Cardiac muscle cell (in vitro differentiated cells and primary cell): ENCODE results near the gene ITFG1. TPM values are rescaled to one million over a fixed set of nuclear protein-coding genes. Genes with fewer than 3 reads are reported as not detected.
A peak's percentile ranks its signal among the peaks of the same experiment; 100 is the strongest.
"Not testable (repeated sequence)": the region's sequence is repeated elsewhere in the genome, so short reads cannot be mapped to it uniquely, and the experiment has no call there.

Source experiments
- DNase-seq, 2 donors: peaks; one replicate each; pipeline versions ENCODE4 v3.0.0 to v3.0.0-alpha.2; 2010 to 2017; ENCODE audit warnings: low read depth in 1 of 2, low spot score in 1 of 2
- H3K27ac ChIP-seq: fragments of 200-600 bp; sonication (generic); 2 replicates; pipeline ENCODE4 v1.5.1; 2016
- H3K27me3 ChIP-seq: fragments of 200-600 bp; sonication (generic); 2 replicates; pipeline ENCODE4 v1.6.0; 2016; ENCODE audit warnings: control low read depth
- H3K36me3 ChIP-seq: fragments of 200-600 bp; sonication (generic); 2 replicates; pipeline ENCODE4 v1.5.1; 2016; ENCODE audit warnings: control low read depth
- H3K4me1 ChIP-seq: fragments of 200-600 bp; sonication (generic); 2 replicates; pipeline ENCODE4 v1.8.1; 2017; ENCODE audit warnings: low read depth, mild to moderate bottlenecking, mixed run types
- H3K4me3 ChIP-seq: fragments of 200-600 bp; sonication (generic); 2 replicates; pipeline ENCODE4 v1.5.1; 2016; ENCODE audit warnings: mild to moderate bottlenecking
- H3K9me3 ChIP-seq: fragments of 200-600 bp; sonication (generic); 2 replicates; pipeline ENCODE4 v1.5.1; 2017; ENCODE audit warnings: low read depth, mild to moderate bottlenecking, control low read depth
- polyA plus RNA-seq: library from polyadenylated mRNA; unstranded; fragments of >200 nt; fragmentation: Nextera tagmentation; extraction: Ambion mirVana; gene quantifications from 2 replicates; pipeline ENCODE4 v1.2.1, GENCODE V29; 2016
- total RNA-seq: library from RNA; depleted of rRNA; stranded (reverse); fragments of >200 nt; gene quantifications from 2 replicates; pipeline ENCODE4 v1.2.3, GENCODE V29; 2016
- TF ChIP-seq, protein P1 (sequence below): IDR thresholded peaks from 2 replicates; pipeline ENCODE4 v1.5.1; 2012; ENCODE audit warnings: low read depth, mild to moderate bottlenecking, low read length

The ITFG1 gene
- total and polyA plus RNA-seq, 2 experiments from 2014 or later, result 44.5 to 118 TPM

DNA sequence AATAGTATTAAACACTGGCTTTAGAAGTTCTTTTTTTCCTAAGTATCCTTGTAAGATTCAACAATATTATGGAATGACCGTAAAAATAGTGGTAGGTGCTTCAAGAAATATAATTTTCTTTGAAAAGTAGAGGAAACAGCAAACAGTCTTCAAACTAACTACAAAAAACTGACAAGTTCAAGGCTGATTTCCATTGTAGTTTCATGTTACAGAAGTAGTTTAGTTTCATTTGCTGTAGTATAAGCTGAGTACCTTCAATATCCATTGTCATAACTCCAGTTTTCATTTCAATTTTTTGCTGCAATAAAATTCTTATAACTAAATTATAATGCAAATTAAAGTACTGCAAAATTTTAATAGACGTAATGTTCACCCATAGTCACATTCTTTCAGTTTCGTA lies 19.5 kb upstream of the ITFG1 start:
- TF ChIP-seq, protein P1, sequence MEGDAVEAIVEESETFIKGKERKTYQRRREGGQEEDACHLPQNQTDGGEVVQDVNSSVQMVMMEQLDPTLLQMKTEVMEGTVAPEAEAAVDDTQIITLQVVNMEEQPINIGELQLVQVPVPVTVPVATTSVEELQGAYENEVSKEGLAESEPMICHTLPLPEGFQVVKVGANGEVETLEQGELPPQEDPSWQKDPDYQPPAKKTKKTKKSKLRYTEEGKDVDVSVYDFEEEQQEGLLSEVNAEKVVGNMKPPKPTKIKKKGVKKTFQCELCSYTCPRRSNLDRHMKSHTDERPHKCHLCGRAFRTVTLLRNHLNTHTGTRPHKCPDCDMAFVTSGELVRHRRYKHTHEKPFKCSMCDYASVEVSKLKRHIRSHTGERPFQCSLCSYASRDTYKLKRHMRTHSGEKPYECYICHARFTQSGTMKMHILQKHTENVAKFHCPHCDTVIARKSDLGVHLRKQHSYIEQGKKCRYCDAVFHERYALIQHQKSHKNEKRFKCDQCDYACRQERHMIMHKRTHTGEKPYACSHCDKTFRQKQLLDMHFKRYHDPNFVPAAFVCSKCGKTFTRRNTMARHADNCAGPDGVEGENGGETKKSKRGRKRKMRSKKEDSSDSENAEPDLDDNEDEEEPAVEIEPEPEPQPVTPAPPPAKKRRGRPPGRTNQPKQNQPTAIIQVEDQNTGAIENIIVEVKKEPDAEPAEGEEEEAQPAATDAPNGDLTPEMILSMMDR, result no peak
- no peaks in the 10 kb centered on the region for H3K27me3 ChIP-seq
- no peak for DNase-seq

GRCh38 chr16:47477679-47478078 lies 16.8 kb upstream of the ITFG1 start:
- Histone ChIP-seq H3K27me3 (no peaks in the 10 kb centered on the region), H3K36me3 (no peaks in the 10 kb centered on the region), H3K4me1 (peaks cover 31% of the 10 kb centered on the region), H3K27ac (no peak overlapping the region), H3K4me3 (no peak overlapping the region), H3K9me3 (no peaks in the 10 kb centered on the region)
- peak in 1 of 2 donors; percentile 7 for DNase-seq
- TF ChIP-seq, protein P1, result no peak

More for the DNA sequence above, 19.5 kb upstream of the ITFG1 start:
- H3K27ac ChIP-seq, result no peak overlapping the region
- no peak overlapping the region for H3K4me3 ChIP-seq
- H3K36me3 ChIP-seq, result no peaks in the 10 kb centered on the region
- peaks cover 27% of the 10 kb centered on the region for H3K4me1 ChIP-seq
- H3K9me3 ChIP-seq, result no peaks in the 10 kb centered on the region

GRCh38 chr16:47476654-47477345 lies 15.9 kb upstream of the ITFG1 start:
- DNase-seq, result no peak
- Histone ChIP-seq H3K9me3 (no peaks in the 10 kb centered on the region), H3K36me3 (no peaks in the 10 kb centered on the region), H3K4me3 (no peak overlapping the region), H3K27ac (no peak overlapping the region), H3K27me3 (no peaks in the 10 kb centered on the region), H3K4me1 (peaks cover 31% of the 10 kb centered on the region)
- TF ChIP-seq, protein P1, result no peak

- Histone ChIP-seq H3K27me3 (no peaks in the 10 kb centered on the region), H3K4me3 (no peak overlapping the region), H3K9me3 (no peaks in the 10 kb centered on the region), H3K4me1 (peaks cover 39% of the 10 kb centered on the region), H3K36me3 (no peaks in the 10 kb centered on the region), H3K27ac (peak overlapping the region; percentile 18)
- TF ChIP-seq, protein P1, result no peak
- DNase-seq, result no peak
Measured at GRCh38 chr16:47475786-47476185, 14.9 kb upstream of the ITFG1 start.

DNA sequence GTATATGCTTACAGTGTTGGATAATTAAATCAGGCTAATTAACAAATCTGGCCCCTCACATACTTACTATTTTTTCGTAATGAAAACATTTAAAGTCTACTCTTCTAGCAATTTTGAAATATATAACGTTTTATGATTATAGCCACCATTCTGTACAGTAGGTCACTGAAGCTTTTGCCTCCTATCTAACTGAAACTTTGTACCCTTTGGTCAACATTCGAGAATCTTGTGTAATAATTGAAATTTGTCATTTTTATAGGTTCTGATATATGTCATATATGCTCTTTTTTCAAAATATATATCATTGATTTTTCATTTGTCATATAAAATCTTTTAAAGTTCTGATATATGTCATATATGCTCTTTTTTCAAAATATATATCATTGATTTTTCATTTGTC lies 12.9 kb upstream of the ITFG1 start:
- H3K27me3 ChIP-seq, result no peaks in the 10 kb centered on the region
- TF ChIP-seq, protein P1, result no peak
- no peak for DNase-seq
- no peaks in the 10 kb centered on the region for H3K9me3 ChIP-seq
- peaks cover 54% of the 10 kb centered on the region for H3K4me1 ChIP-seq
- no peak overlapping the region for H3K4me3 ChIP-seq
- no peaks in the 10 kb centered on the region for H3K36me3 ChIP-seq
- no peak overlapping the region for H3K27ac ChIP-seq

DNA sequence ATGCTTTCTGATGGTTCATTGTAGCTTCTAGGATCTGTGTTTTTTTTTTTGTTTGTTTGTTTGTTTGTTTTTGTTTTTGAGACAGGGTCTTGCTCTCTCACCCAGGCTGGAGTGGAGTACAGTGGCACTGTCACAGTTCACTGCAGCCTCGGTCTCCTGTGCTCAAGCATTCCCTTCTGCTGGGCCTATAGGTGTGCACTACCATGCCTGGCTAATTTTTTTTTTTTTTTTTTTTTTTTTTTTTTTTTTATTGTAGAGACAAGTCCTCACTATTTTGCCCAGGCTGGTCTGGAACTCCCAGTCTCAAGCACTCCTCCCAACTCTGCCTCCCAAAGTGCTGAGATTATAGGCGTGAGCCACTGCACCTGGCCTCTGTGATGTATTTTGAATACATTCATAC lies 12.1 kb upstream of the ITFG1 start:
- not testable (repeated sequence) for H3K27me3 ChIP-seq, DNase-seq, H3K9me3 ChIP-seq, H3K27ac ChIP-seq, H3K4me3 ChIP-seq, H3K36me3 ChIP-seq
- peaks cover 55% of the 10 kb centered on the region for H3K4me1 ChIP-seq
